HUES48 (cell line): ENCODE measurements around the gene CBY1.

Source experiments
- H3K27ac ChIP-seq: one replicate; pipeline ENCODE4 v1.7.0; 2013; ENCODE audit warnings: low read depth, low read length, inconsistent platforms
- H3K27me3 ChIP-seq: 2 replicates; pipeline ENCODE4 v1.6.1; 2013; ENCODE audit warnings: mild to moderate bottlenecking, low read length; ENCODE audit not compliant: control insufficient read depth, insufficient read depth
- H3K36me3 ChIP-seq: 2 replicates; pipeline ENCODE4 v1.6.1; 2013; ENCODE audit warnings: low read length; ENCODE audit not compliant: control insufficient read depth, insufficient read depth
- H3K4me1 ChIP-seq: 2 replicates; pipeline ENCODE4 v1.6.1; 2013; ENCODE audit warnings: mild to moderate bottlenecking, low read length; ENCODE audit not compliant: control insufficient read depth, insufficient read depth
- H3K4me3 ChIP-seq: 2 replicates; pipeline ENCODE4 v1.5.1; 2013; ENCODE audit warnings: mild to moderate bottlenecking, low read depth, low read length
- H3K9ac ChIP-seq: 2 replicates; pipeline ENCODE4 v1.6.1; 2013; ENCODE audit warnings: mild to moderate bottlenecking, low read depth, low read length, moderate library complexity
- H3K9me3 ChIP-seq: 2 replicates; pipeline ENCODE4 v1.6.1; 2013; ENCODE audit warnings: low read length; ENCODE audit not compliant: control insufficient read depth, insufficient read depth

Gene CBY1

DNA sequence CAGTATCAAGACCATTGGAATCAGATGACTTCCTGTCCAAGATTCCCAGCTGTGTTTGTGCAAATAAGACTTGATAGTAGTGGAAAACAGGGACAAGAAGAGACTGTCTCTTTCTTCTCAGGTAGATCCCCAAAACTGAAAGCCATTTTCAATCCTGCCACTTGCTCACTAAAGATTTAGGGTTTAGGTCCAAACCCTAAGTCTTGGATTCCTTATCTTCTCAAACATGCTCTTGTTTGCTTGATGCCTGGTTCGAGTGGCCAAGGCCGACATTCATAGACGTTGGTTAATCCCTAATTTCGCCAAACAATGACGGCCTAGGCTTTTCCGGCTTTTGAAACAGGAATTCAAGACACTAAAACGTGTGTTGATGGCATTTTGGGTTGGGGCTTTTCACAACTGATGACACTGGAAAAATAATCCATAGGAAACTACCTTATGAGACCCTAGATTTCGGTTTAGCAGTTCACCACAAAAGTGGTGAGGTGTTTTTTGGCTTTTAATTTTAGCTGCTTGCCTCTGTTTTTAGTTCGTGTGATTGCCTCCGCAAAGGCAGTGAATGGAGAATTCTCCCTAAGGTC is 48.3 kb downstream of the CBY1 start:
- Histone ChIP-seq H3K9me3 (no peaks in the 10 kb centered on the region), H3K9ac (peak overlapping the region; percentile 30), H3K36me3 (peaks cover 5% of the 10 kb centered on the region), H3K4me3 (peak overlapping the region; percentile 52), H3K4me1 (peaks cover 32% of the 10 kb centered on the region), H3K27me3 (no peaks in the 10 kb centered on the region), H3K27ac (peak overlapping the region; percentile 90)

DNA sequence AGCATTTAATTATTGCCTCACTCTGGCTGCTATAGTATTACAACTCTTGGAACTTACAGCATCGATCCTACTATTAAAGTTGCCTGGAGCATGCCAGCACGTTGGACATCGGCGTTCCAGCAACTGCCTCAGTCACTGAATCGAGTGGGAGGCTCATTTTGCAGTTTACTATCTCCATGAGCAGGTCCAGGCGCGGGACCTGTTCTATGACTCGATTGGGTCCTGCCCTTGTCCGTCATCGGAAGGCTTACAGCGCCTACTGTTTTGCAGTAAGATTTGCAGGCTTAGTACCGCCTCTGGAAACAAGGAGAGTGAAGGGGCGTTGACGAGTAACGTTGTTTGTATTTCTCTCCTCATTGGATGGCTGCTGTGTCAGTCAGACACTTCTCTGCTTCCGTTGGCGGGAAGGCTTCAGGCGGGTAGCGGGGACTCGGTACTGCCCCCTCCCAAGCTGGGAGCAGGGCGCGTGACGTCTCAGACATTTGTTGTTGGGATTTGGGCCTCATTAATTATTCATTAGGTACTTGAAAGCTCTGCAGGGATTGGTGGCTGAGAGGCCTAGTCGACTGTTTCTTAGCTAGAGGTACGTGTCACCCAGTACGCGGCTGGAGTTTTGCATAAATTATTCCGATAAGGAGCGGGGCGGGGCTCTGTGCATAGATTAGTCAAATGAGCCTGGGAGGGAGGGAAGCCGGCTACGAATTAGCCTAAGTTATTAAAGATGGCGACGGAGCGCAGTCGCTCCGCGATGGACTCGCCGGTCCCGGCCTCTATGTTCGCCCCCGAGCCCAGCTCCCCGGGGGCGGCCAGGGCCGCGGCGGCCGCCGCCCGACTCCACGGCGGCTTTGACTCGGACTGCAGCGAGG is 49.0 kb downstream of the CBY1 start, which contains the start of gene GTPBP1:
Gene GTPBP1, plus strand, starts transcription at position 710 of the 866 bp plus-strand sequence. Its CDS starts 12 bp downstream, at position 722.
- Histone ChIP-seq H3K4me3 (peak within 1 kb of the TSS; percentile 80), H3K4me1 (peaks cover 30% of the 10 kb centered on the region), H3K9ac (peak within 1 kb of the TSS; percentile 84), H3K9me3 (no peaks in the 10 kb centered on the region), H3K36me3 (peaks cover 12% of the 10 kb centered on the region), H3K27ac (peak within 1 kb of the TSS; percentile 90), H3K27me3 (no peaks in the 10 kb centered on the region)

DNA sequence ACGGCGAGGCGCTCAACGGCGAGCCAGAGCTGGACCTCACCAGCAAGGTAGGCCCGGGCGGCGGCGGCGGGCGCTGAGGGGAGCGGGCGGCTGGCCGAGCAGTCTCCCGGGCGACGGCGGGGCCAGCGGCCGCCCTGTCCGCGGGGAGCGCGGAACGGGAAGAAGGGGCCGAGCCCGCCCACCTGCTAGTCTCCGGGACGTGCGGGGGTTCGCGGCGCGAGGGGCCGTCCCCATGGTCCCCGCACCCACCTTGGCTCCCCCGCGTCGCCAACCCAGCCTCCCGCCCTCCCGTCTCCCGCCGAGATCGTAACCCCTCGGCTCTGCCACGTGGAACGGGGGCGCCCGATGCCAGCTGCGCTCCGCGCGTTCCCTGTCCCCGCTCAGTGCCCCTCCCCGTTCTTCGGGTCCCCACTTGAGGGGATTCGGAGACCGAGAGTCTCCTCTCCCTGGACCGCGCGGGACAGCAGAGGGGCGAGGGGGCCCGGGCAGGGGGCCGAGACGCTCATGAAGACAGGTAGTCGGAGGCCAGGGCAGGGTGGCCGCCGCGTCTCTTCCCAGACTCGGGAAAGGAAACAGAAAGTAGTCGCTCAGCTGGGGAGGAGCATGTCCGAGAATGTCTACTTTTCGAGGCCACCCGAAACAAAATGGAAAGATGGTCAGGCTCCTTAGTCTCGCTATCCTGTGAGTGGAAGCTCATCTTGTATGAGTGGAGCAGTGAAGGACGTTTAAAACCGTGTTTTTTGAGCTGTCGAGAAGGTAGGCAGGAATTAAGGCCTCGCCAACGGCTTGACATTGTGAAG is 49.9 kb downstream of the CBY1 start:
- H3K9ac ChIP-seq, result peak overlapping the region; percentile 84
- H3K4me3 ChIP-seq, result peak overlapping the region; percentile 80
- no peaks in the 10 kb centered on the region for H3K27me3 ChIP-seq
- peaks cover 18% of the 10 kb centered on the region for H3K36me3 ChIP-seq
- H3K4me1 ChIP-seq, result peaks cover 30% of the 10 kb centered on the region
- peak overlapping the region; percentile 89 for H3K27ac ChIP-seq
- no peaks in the 10 kb centered on the region for H3K9me3 ChIP-seq

- H3K27me3 ChIP-seq, result no peaks in the 10 kb centered on the region
- H3K36me3 ChIP-seq, result peaks cover 18% of the 10 kb centered on the region
- H3K27ac ChIP-seq, result no peak overlapping the region
- peak overlapping the region; percentile 80 for H3K4me3 ChIP-seq
- H3K9me3 ChIP-seq, result no peaks in the 10 kb centered on the region
- 0 out of 2 replicates have a peak overlapping the region, but pooled peaks have one; percentile 84 for H3K9ac ChIP-seq
- peaks cover 27% of the 10 kb centered on the region for H3K4me1 ChIP-seq
Measured at GRCh38 chr22:38706901-38707195, 50.4 kb downstream of the CBY1 start.

- no peak overlapping the region for H3K9ac ChIP-seq
- no peaks in the 10 kb centered on the region for H3K27me3 ChIP-seq
- no peak overlapping the region for H3K27ac ChIP-seq
- H3K36me3 ChIP-seq, result peaks cover 18% of the 10 kb centered on the region
- H3K9me3 ChIP-seq, result no peaks in the 10 kb centered on the region
- H3K4me1 ChIP-seq, result peaks cover 30% of the 10 kb centered on the region
- peak overlapping the region; percentile 80 for H3K4me3 ChIP-seq
Measured at GRCh38 chr22:38707346-38707745, 50.9 kb downstream of the CBY1 start.

GRCh38 chr22:38707984-38708383 is 51.5 kb downstream of the CBY1 start:
- Histone ChIP-seq H3K9me3 (no peaks in the 10 kb centered on the region), H3K36me3 (peaks cover 18% of the 10 kb centered on the region), H3K4me3 (no peak overlapping the region), H3K27me3 (no peaks in the 10 kb centered on the region), H3K9ac (no peak overlapping the region), H3K4me1 (peaks cover 34% of the 10 kb centered on the region), H3K27ac (no peak overlapping the region)

DNA sequence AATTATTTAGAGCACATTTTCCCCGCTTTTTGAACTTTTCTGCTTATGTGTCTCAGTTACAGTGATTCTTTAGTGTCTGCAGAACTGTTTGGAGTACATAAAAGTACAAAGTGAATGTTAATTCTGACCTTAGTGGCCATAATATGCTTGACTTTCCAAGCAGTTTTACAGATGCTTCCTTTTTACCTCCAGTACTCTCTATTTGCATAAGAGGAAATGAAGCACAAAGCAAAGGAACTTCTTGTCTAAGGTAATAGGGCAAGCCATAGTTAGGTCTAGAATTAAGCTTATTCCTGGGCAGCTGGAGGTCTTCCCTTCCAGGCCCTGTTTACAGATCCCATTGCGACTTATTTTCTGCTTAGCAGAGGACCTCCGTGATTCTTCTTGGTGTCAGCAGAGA is 52.9 kb downstream of the CBY1 start:
- Histone ChIP-seq H3K9ac (no peak overlapping the region), H3K4me1 (peaks cover 40% of the 10 kb centered on the region), H3K9me3 (no peaks in the 10 kb centered on the region), H3K36me3 (peaks cover 18% of the 10 kb centered on the region), H3K27ac (no peak overlapping the region), H3K4me3 (no peak overlapping the region), H3K27me3 (no peaks in the 10 kb centered on the region)

DNA sequence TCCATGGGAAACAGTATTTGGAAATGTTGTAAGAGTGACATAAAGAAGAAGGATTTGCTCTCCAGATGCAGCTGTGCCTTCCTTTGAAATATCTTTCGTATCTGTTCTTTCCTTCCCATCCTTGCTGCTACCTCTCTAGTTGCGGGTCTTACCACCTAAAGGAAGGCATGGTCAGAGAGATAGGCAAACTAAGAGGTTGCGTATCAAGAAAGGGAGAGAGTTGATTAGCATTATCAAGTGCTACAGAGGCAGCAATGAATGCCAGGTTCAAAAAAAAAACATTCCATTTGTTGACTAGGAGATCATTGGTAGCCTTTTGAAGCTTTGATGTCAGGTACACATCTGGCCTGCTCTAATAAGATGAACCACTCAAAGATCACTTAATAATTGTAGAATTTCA is 53.9 kb downstream of the CBY1 start:
- Histone ChIP-seq H3K4me1 (peaks cover 34% of the 10 kb centered on the region), H3K9ac (no peak overlapping the region)

GRCh38 chr22:38710866-38711265 is 54.4 kb downstream of the CBY1 start:
- H3K4me3 ChIP-seq, result no peak overlapping the region
- H3K9ac ChIP-seq, result no peak overlapping the region
- no peak overlapping the region for H3K27ac ChIP-seq
- H3K4me1 ChIP-seq, result peaks cover 34% of the 10 kb centered on the region
- no peaks in the 10 kb centered on the region for H3K9me3 ChIP-seq
- H3K27me3 ChIP-seq, result no peaks in the 10 kb centered on the region
- peaks cover 28% of the 10 kb centered on the region for H3K36me3 ChIP-seq

More for the DNA sequence above, 53.9 kb downstream of the CBY1 start:
- H3K9me3 ChIP-seq, result no peaks in the 10 kb centered on the region
- no peaks in the 10 kb centered on the region for H3K27me3 ChIP-seq
- no peak overlapping the region for H3K4me3 ChIP-seq
- no peak overlapping the region for H3K27ac ChIP-seq
- peaks cover 23% of the 10 kb centered on the region for H3K36me3 ChIP-seq

DNA sequence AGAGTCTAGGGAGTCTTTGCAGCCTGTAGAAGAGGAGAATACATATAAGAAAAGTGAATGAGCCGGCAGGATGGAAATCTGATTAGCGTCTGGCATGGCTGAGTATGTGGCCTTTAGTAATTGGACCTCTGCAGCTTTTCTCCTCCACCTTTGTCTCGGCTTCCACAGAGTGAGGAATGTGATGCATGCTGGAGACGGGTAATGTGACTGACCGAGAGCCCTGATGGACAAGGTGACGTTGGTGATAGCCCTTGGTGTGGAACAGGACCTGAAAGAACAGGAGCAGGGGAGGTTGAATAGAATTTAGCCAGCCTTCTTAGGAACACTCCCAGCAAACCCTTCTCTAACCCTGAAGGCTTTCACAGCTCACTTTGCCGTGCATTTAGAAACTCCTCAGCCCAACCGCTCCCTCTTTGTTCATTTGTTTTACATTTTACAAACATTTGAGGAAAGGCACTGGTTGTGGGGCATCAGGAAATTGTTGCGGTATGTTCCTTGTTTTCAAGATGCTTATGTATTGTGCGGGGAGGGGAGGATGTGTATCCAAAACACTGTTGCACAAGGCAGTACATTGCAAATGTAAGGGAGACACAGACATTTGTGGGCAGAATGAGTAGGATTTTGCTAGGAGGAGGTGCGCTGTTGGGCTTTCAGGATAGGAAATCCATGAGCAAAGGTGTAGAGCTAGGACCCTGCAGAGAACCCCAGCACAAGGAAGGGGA is 56.2 kb downstream of the CBY1 start:
- H3K9ac ChIP-seq, result no peak overlapping the region
- no peak overlapping the region for H3K4me3 ChIP-seq
- H3K27me3 ChIP-seq, result no peaks in the 10 kb centered on the region
- peaks cover 46% of the 10 kb centered on the region for H3K36me3 ChIP-seq
- H3K9me3 ChIP-seq, result no peaks in the 10 kb centered on the region
- H3K4me1 ChIP-seq, result peaks cover 25% of the 10 kb centered on the region
- peak overlapping the region; percentile 21 for H3K27ac ChIP-seq
